GM21367 (cell line): Measurements from ENCODE around the gene MSMP.

Source experiments
- ATAC-seq: cut with Tn5 transposase; IDR thresholded peaks from one replicate; pipeline ENCODE4 v1.9.1; 2021; ENCODE audit not compliant: unreplicated experiment

Gene MSMP

DNA sequence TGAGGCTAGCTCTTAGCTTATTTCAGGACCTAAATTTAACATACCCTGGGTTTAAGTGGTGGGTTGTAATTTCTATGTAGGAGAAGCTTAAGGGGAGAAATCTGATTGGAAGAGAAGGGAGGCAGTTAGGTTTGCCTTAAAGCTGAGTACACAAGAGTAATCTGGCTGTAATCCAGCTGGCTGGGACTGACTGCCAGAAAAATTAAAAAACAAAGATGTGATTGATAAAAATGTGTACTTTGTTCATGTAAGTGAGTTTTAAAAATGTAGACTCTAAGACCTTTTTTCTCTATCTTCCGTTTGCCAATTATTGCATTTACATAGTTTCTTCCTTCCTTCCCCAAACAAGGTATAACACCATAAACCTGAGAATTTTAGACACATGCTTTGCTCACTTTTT lies 17.5 kb upstream of the MSMP start:
- ATAC-seq = no peak

DNA sequence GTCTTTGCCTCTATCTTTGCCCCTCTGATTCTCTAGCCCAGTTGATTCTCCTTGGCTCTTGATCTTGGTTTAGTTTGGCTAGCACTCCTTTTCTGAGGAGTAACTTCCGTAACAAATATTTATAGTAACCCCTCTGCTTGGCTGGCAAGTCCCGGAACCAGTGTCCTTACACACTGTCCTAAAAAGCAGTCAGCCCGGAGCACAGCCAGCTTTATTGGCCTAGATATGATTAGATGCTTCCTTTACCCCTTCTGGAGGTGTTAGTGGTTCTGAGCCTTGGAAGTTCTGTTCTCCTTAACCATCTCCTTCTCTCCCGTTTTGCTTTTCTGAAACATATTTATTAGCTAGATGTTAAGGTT lies 17.0 kb upstream of the MSMP start:
- no peak for ATAC-seq

DNA sequence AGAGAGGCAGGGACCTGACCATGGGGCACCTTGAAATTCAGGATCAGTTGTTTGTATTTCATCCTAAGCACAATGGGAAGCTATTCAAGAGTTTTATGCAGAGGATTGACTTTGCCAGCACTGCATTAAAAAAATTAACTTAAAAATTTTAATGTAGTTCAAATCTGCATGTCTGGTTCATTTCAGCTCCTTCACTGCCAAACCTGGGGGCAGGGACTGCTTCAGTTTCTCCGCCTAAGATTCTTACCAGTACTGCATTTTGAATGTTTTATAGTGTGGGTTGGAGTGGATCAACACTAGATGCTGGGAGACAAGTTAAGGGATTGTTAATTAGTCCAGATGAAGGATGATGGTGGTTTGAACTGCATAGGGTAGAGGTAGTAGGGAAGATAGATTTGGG lies 15.7 kb upstream of the MSMP start:
- ATAC-seq = no peak

DNA sequence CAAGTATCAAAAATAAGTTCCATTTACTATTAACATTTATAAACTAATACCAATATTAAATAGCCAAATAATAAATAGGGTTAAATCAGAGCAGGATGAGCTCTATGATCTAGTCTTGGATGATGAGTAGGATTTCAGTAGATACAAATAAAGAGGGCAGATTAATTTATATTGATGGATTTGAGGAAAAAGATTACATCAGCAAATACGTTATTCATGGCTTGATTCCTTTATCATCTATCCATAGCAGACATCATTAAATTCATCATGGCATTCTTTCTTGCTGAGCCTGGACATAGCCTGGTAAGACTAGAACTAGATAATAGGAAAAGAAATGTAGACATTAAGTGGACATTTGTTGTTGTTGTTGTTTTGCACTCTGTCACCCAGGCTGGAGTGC lies 13.4 kb upstream of the MSMP start:
- no peak for ATAC-seq

DNA sequence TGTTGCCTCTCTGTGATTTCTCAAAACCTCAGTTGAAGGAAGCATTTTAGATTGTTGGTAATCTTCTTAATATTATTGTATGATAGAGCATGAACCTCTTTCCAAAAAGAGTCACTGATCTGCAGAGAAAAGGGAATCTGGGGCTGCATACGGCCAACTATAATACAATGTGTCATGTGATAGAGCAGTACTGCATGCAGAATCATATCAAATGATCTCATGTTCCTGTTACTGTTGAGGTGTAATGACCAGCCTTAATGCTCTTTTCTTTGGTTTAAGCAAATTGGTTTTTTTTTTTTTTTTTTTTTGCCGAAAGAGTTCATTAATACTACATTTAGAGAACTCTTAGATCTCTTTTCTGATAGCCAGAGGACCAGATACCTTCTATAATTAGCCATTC lies 12.9 kb upstream of the MSMP start:
- ATAC-seq = no peak

DNA sequence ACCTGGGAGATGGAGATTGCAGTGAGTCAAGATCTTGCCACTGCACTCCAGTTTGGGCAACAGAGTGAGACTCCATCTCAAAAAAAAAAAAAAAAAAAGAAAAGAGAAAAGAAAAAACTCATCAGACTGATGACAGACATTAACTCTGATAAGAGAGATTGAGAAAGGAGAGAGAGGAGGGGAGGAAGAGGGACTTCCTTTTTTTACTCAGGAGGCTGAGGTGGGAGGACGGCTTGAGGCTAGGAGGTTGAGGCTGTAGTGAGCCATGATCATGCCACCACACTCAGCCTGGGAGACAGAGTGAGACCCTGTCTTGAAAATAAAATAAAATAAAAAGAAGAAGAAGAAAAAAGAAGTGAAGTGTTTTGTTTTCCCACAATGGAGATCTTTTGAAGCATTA lies 9.7 kb upstream of the MSMP start:
- ATAC-seq = no peak

DNA sequence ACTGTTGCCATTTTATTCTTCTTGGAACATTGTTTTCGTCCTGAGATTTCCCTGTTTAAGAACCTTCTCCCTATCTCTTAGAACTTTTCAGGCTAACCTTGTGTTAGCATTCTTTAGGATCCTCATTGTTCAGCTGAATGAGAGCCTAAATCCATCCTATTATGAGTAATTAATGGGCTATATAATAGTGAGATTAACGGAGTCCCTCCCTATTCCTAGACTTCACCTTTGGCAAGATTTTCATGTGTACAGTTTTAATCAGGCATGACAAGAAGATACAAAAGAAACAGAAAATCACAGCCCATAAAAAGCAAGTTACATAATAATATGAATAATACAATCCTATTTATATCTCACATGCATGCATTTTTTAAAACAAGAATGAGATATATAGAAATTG lies 9.1 kb upstream of the MSMP start:
- no peak for ATAC-seq

DNA sequence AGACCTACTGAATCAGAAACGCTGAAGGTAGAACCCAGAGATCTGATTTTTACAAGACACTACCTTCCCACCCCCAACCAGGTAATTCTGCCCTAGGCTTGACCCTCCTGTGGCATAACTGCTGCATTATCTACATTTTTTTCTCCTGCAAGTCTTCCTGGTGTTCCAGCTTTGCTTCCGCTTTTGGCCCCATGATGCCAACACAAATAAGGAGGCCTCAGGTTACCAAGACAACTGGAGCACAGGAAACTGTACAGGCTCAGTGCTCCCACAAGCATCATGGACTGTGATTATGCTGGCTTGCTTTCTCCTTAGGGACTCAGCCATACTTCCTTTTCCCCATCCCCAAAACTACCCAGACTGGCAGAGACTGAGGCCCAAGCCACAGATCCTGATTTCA lies 6.6 kb upstream of the MSMP start:
- no peak for ATAC-seq

DNA sequence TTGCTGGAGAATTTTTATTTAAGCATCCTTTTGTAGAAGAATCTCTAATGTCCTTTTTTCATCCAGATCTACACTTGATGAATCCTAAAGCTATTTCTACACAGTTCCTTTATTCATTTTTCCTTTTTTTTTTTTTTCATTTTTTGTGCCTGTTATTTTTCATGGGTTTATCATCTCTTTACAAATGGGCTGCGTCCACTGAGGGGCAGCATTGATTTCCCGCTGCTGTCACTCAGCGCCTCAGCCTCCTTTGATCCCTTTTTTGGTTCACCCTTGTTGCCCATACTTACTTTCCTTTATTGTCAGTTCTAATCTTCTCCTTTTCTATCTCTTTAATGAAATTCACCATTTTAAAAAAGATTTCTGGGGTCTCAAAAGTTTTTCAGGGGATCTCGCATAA lies 5.7 kb upstream of the MSMP start:
- ATAC-seq = no peak

DNA sequence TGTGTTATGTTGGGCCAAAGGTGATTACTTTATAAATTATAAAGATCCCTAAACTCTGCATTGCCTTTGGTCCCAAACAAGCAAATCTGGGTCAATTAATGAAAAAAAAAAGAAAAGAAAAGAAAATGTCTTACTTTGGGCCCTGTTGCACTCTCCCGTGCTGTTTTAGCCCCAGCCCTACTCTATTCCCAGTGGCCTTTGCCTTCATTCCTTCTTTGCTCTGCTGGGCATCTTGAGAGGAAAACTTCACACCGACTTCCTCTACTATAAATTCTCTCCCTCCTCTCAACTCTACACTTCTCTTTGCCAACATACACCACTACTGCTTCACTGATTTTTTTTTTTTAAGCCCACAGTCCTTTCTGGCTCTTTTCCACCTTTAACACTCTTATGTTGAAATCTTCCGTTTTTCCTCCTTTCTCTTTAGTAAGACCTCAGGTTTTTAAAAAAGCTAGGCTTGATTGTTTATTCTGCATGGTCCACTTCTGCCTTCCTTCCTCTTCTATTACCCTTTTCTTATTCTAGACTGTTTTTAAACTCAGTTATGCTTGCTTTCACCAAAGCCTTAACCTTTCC lies 4.5 kb upstream of the MSMP start:
- no peak for ATAC-seq

DNA sequence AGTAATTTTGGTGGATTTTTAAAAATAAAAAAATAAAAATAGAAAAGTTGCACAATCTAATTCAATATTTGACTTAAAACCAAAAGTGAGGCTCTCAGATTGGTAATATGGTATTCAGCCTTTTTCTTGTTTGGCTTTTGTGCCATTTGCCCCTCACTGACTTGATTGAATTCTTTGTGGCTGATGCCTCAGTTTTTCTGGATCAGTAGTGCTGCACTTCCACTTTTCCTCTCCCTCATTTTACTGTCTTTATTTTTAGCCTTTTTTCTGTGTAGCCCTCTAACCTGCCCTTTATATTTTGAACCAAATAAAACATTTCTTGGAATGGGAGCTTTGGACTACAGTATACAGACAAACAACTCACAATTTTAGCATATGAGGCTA lies 3.8 kb upstream of the MSMP start:
- no peak for ATAC-seq

DNA sequence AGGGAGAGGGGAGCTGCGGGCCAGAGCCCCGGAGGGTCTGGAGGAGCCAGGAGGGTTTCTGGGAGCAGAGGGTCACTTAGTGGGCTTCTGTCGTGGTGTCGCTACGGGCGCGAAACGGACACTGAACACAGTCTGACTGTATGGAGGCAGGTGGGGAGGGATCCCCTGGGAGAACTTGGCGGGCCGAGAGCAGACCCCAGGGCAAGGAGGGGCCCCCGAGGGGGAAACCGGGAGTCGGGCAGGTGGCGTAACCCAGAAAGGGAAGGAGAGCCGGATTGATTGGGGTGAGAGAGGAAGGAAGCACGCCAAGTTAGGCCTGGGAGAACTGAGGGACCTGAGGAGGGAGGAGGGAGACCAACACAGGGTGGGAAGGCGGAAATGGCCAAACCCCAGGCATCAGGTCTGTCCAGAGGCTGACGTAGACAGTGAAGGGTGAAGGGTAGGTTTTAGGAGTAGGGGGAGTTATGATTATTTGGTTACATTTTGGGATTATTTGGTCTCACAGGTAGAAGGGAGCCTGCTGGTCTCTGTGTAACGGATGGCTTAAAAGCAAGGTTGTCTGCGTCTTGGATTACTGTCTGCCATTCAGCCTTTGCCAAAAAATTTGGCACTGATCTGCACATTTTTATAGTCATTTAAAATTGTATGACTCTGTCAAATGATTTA lies 3.3 kb upstream of the MSMP start:
- ATAC-seq = no peak

DNA sequence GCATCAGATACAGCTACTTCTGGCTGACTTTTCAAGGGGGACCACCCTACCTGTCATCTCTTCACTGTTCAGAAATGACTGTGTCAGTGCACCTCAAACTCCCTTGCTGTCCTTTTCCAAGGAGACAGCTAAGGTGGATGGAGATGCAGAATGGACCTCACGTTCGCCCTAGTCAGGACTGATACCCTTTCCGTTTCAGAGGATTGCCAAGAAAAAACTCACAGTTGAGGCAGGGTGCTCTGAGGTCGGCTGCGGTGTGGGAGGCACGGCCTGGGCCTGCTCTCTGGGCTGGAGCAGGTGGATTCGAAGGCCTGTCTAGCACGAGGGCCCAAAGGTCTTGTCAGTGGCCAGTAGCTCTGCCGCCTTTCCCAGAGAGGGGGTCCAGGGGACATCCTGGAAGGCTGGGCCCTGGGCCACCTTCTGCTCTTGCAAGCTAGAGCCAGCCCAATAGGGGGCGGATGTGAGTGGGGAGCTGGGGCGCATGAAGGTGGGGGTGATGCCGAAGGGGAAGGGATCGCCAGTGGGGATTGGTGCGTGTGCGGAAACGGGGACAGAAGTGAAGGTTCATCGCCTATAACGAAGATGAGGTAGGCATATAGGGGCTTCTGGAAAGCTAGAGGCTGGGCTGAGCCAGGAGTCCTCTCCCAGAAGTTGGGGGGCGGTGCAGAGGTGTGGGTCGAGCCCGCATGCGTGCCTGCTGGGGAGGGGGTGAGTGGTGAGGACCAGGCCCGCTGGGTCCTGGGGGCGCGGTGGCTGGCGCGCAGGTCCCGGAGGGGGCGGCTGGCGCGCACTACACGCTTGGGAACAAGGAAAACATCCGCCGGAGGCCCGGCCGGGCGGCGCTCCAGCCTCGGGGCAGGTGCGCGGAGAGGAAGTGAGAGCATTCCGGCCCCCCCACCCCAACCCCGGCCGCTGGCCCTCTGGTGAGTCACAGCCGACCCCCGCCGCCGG lies 2.5 kb upstream of the MSMP start:
- ATAC-seq = no peak

DNA sequence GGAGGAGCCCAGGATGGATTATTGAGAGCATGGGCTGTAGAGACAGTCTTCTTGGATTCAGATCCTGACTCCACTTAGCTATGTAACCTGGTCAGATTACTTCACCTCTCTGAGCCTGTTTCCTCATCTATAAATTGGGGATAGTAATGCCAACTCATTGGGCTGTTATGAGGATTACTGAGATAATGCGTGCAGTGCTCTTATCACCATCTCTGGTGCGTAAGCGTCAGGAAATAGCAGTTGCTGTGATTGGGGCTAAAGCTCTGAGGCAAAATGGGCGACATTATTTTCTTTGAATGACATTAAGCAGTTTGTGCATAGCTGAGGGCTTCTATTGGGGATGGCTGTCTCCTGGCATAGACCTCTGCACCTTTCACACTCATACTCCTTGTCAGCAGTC lies 995 bp upstream of the MSMP start:
- no peak for ATAC-seq

DNA sequence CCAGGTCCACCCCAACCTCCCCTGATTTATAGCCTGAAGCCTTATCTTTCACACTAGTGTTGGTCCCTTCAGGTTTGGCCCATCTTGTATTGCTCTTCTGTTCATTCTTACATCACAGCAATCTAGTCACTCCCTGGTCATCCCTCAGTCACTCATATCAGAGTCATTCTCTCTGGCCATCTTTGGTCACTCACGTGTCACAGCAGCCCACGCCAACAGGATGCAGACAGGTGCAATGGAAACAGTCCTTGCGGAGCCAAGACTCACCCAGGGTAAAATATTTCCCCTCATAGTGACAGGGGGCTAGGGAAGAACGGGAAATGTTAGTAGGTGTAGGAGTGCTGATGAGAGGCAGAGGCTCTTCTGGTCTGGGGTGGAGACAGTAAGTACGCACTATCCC lies 610 bp downstream of the MSMP start:
- no peak for ATAC-seq

DNA sequence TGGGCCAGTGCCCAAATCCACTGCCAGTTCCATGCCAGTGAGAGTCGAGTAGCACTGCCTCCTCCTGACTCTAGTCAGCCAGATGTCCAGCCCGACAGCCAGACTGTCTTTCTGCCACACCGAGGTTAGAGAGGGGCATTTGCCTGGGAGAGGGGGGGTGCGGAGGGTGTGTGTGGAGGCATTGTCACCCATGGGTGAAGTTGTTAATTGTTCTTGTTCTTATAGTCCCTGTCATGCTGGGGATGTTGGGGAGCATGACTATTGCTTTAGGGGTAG lies 3.9 kb downstream of the MSMP start:
- no peak for ATAC-seq

DNA sequence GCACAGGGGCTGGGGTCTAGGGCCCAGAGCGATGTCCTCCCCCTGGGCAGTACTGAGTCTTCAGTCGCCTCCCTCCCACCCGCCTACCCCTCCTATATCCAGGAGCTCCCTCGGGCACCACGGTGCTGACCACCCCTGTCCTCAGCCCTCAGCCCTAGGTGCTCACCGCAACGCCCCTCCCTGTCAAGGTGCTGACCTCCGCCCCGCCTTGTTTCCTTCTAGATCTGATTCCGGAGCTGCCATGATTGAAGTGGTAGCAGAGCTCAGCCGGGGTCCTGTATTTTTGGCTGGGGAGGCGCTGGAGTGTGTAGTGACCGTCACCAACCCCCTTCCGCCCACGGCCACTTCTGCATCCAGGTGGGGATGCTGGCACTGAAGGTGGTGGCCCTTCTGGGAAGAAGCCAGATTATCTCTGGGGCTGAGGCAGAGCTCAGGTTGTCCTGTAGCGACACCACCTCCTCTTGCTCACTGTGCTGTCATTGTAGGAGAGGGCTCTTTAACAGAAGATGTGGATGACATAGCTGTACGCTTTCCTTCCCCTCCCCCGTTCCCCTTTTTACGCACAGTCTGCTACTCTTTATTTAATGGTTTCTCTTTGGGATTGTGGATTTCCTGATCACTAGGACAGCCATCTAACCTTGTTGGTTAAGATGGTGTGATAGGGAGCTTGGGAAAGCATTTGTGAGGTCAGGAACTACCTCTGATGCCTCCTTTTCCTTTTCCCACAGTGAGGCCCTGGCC lies 4.4 kb downstream of the MSMP start:
- peak; percentile 16 for ATAC-seq

DNA sequence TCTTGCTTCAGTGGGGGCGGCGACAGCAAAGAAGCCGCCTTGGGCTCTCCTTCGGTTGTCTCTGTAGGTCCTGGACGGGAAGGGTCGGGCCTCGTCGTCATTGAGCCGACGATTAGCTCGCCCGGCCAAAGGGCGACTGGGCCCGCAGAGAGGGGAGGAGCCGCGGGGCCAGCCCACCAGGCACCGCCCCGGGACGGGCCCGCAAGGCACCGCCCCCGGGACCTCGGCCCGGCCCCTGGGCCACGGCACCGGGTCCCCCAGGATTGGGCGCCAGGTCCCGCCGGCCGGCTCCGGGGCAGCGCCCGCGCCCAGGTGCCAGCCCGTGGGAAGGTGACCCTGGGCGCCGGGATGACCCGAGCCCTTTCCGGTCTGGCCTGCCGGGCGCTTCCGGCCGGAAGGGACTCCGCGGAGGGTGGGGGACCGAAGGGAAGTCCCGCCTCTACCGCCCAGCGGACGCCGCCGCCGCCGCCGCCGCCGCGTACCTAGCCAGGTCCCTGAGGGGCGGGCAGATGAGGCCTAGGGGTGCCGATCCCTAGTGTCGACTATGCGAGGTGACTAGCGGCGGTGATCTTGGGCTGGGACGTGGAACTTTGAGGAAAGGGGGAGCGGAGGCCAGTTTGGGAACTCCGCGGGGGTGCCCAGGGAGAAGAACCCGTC lies 5.1 kb downstream of the MSMP start, which contains the start of the genes GBA2 and RGP1:
GBA2 (minus strand) TSS at position 371 of the 657 bp plus-strand sequence. CDS start 524 bp downstream, outside the sequence.
RGP1 (plus strand) TSS at position 430 of the 657 bp plus-strand sequence. CDS start 469 bp downstream, outside the sequence.
- ATAC-seq = peak; percentile 66

DNA sequence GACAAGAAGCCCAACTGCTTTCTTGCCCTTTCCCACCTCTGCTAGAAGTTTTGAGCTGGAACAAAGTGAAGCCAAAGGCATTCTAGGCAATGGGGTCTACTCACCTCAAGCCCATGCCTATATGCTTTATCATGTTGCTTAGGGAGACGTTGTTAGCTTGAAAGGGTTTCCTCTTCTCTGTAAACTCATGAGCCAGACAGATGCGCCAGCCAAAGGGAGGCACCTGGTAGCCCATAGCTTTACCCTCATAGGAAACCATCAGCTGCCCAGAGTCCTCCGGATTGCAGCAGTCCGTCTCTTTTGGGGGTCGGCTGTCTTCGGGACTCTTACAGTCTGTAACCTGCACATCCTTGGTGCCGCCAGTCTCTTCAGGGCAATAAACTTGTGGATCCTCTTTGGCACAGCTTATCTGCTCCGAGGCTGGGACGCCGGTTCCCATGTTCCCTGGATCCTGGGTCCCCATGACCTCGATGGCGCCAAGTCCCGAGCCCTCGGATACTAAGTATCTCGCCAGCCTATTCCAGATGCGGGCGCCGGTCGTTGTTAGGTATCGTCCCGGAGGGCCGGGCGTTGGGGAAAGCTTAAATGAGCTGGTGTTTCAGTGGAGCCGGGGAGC lies 5.7 kb downstream of the MSMP start:
- ATAC-seq = no peak

DNA sequence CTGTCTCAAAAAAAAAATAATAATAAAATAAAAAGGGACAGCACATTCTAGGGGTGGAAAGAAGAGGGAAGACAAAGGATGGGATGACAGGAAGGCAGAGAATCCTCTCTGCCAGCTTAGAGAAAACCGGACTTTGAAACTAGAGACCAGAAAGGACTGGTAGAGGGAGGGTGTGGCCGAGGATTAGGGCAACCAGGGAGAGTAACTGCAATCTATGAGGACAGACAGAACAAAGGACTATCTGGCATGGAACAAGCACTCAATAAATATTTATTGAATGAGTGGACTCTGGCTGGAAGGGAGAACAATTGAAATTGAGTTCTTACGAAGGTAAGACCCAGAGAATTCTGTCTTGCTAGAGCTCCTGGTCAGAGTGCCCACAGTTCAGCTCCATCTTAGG lies 7.5 kb downstream of the MSMP start:
- no peak for ATAC-seq

DNA sequence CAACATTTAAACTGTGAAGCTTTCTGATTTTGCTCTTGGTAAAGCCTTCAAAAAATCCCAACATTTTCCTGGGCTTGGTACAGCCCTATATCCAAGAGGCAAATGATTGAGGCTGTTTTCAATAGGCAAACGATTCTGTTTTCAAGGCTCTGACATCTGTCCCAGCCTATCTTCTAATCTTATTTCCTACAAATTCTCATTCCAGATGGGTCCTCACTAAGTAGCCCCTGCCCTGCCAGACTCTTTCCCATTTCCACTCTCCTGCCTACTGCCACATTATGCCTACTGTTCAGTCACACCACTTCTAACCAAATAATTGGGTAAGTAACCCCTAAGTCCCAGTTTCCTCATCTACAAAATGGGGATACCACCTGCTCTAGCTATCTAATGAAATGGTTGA lies 8.5 kb downstream of the MSMP start:
- no peak for ATAC-seq
